CD14-positive monocyte (primary cell): ENCODE measurements around the gene SERPINB1. TPM values are rescaled to one million over a fixed set of nuclear protein-coding genes. Genes with fewer than 3 reads are reported as not detected.

Experiments
- DNase-seq, 3 donors: peaks; one replicate each; pipeline ENCODE4 v3.0.0-alpha.2; 2011 to 2022
- H2AFZ ChIP-seq: 2 replicates; pipeline ENCODE4 v1.6.0; 2012; ENCODE audit warnings: mild to moderate bottlenecking, low read depth, low read length, inconsistent platforms; ENCODE audit not compliant: insufficient read depth, poor library complexity, severe bottlenecking
- H3K27ac ChIP-seq, 2 donors: 1 replicate in 1 of 2; 2 replicates in 1 of 2; pipeline ENCODE4 v1.5.1; 2012 to 2013; ENCODE audit warnings: low read length in 2 of 2, control low read depth in 1 of 2, inconsistent platforms in 1 of 2, low read depth in 1 of 2, mild to moderate bottlenecking in 1 of 2
- H3K27me3 ChIP-seq, 2 donors: one replicate each; pipeline versions ENCODE4 v1.6.0 to v1.6.1; 2011 to 2013; ENCODE audit warnings: low read length in 2 of 2; ENCODE audit not compliant: control insufficient read depth in 2 of 2, insufficient read depth in 2 of 2
- H3K36me3 ChIP-seq, 2 donors: replicated peaks in 1 of 2; 1 replicate in 1 of 2; 2 replicates in 1 of 2; pipeline versions ENCODE4 v1.5.1 to v1.6.1; 2012 to 2013; ENCODE audit warnings: low read length in 2 of 2, control low read depth in 1 of 2, inconsistent platforms in 1 of 2, mild to moderate bottlenecking in 1 of 2; ENCODE audit not compliant: insufficient read depth in 2 of 2, control insufficient read depth in 1 of 2
- H3K4me1 ChIP-seq, 2 donors: 1 replicate in 1 of 2; 2 replicates in 1 of 2; pipeline versions ENCODE4 v1.5.1 to v1.6.1; 2012 to 2013; ENCODE audit warnings: low read length in 2 of 2, control low read depth in 1 of 2, inconsistent platforms in 1 of 2, mild to moderate bottlenecking in 1 of 2, moderate library complexity in 1 of 2; ENCODE audit not compliant: insufficient read depth in 2 of 2, control insufficient read depth in 1 of 2
- H3K4me2 ChIP-seq: replicated peaks from 2 replicates; pipeline ENCODE3; 2012; ENCODE audit warnings: low read length, moderate library complexity, mild to moderate bottlenecking; ENCODE audit not compliant: poor library complexity, severe bottlenecking; ENCODE audit errors: extremely low read depth
- H3K4me3 ChIP-seq, 3 experiments: fragments of 200-600 bp in 1 of 3; sonication (generic) in 1 of 3; replicated peaks in 1 of 3; 1 replicate in 2 of 3; 2 replicates in 1 of 3; pipeline ENCODE4 v1.5.1; 2011 to 2013; ENCODE audit warnings: low read length in 3 of 3, mild to moderate bottlenecking in 3 of 3, control low read depth in 2 of 3, low read depth in 2 of 3, inconsistent platforms in 1 of 3, moderate library complexity in 1 of 3
- H3K79me2 ChIP-seq: 2 replicates; pipeline ENCODE4 v1.6.0; 2012; ENCODE audit warnings: mild to moderate bottlenecking, control low read depth, inconsistent platforms, low read length, moderate library complexity; ENCODE audit not compliant: insufficient read depth
- H3K9ac ChIP-seq: 2 replicates; pipeline ENCODE4 v1.6.0; 2017; ENCODE audit warnings: low read length, mild to moderate bottlenecking; ENCODE audit not compliant: insufficient read depth, poor library complexity, severe bottlenecking
- H3K9me3 ChIP-seq, 2 donors: replicated peaks in 1 of 2; 1 replicate in 1 of 2; 2 replicates in 1 of 2; pipeline versions ENCODE4 v1.5.1 to v1.6.1; 2012 to 2013; ENCODE audit warnings: low read length in 2 of 2, control low read depth in 1 of 2; ENCODE audit not compliant: control insufficient read depth in 1 of 2, insufficient read depth in 1 of 2
- H4K20me1 ChIP-seq: 2 replicates; pipeline ENCODE4 v1.6.0; 2012; ENCODE audit warnings: mild to moderate bottlenecking, low read length, control low read depth, moderate library complexity; ENCODE audit not compliant: insufficient read depth
- H3K27ac Mint-ChIP-seq, 7 donors: one replicate each; pipeline ENCODE4 v1.8.0; 2020; ENCODE audit warnings: mild to moderate bottlenecking in 7 of 7, mixed read lengths in 7 of 7, moderate library complexity in 6 of 7, inconsistent platforms in 2 of 7
- H3K27me3 Mint-ChIP-seq, 3 donors: one replicate each; pipeline ENCODE4 v1.8.0; 2021 to 2022; ENCODE audit warnings: low read depth in 3 of 3, mild to moderate bottlenecking in 3 of 3, mixed read lengths in 3 of 3, moderate library complexity in 3 of 3, inconsistent platforms in 1 of 3
- H3K36me3 Mint-ChIP-seq, 2 donors: one replicate each; pipeline ENCODE4 v1.8.0; 2020; ENCODE audit warnings: mixed read lengths in 2 of 2, inconsistent platforms in 1 of 2, mild to moderate bottlenecking in 1 of 2
- H3K4me1 Mint-ChIP-seq: one replicate; pipeline ENCODE4 v1.8.0; 2020; ENCODE audit warnings: mild to moderate bottlenecking, mixed read lengths
- H3K4me3 Mint-ChIP-seq, 2 donors: one replicate each; pipeline ENCODE4 v1.8.0; 2020; ENCODE audit warnings: mild to moderate bottlenecking in 2 of 2, mixed read lengths in 2 of 2, moderate library complexity in 1 of 2
- H3K9me3 Mint-ChIP-seq, 7 donors: one replicate each; pipeline ENCODE4 v1.8.0; 2020 to 2022; ENCODE audit warnings: mixed read lengths in 7 of 7, mild to moderate bottlenecking in 6 of 7, moderate library complexity in 6 of 7, inconsistent platforms in 2 of 7
- CTCF ChIP-seq: fragments of 200-600 bp; IDR thresholded peaks from one replicate; pipeline ENCODE4 v1.8.0; 2022; ENCODE audit warnings: antibody characterized with exemption, mild to moderate bottlenecking
- WGBS: methylation state at CpG from one replicate; pipeline ENCODE4 v1.1.5; 2013; ENCODE audit warnings: missing lambda C conversion rate; ENCODE audit not compliant: insufficient coverage; 5-methylcytosine and 5-hydroxymethylcytosine counted together
- intact Hi-C, 2 donors: fragments of 100-400 bp; cut with micrococcal nuclease; formaldehyde crosslinking; loops; one replicate each; pipeline versions ENCODE4 v1.15.0 to v1.15.1; 2023
- polyA plus RNA-seq, 3 donors: library from polyadenylated mRNA; depleted of rRNA in 1 of 3; unstranded in 2 of 3; stranded (reverse) in 1 of 3; fragments of 300-500 nt in 2 of 3; fragments of >200 nt in 1 of 3; fragmentation: Illumina TruSeq in 2 of 3; gene quantifications; 1 replicate in 2 of 3; 2 replicates in 1 of 3; pipeline ENCODE4 v1.2.3, GENCODE V29; 2012 to 2021

SERPINB1 gene
- polyA plus RNA-seq, 3 donors: 126 to 307 (median 306) TPM

GRCh38 chr6:2876210-2877056 is 34.8 kb upstream of the SERPINB1 start:
- Histone ChIP-seq H3K4me1 (peaks cover 45 to 67% of the 10 kb centered on the region in 2 donors), H3K27ac (peak overlapping the region; percentile 81 to 90), H3K4me2 (peak overlapping the region; percentile 85), H3K36me3 (no peaks in the 10 kb centered on the region), H3K9ac (peak overlapping the region; percentile 87), H2AFZ (peak overlapping the region; percentile 59), H3K4me3 (peak overlapping the region; percentile 30 to 81 (median 75)), H3K9me3 (no peaks in the 10 kb centered on the region), H4K20me1 (no peaks in the 10 kb centered on the region), H3K27me3 (no peaks in the 10 kb centered on the region), H3K79me2 (peaks cover 7% of the 10 kb centered on the region)
- H3K27ac Mint-ChIP-seq: peak overlapping the region; percentile 95 to 99 (median 97)
- H3K4me3 Mint-ChIP-seq: peak overlapping the region; percentile 88 to 92
- peaks cover 0 to 13% (median 8%) of the 10 kb centered on the region in 7 donors for H3K9me3 Mint-ChIP-seq
- TF ChIP-seq CTCF: no peak
- DNase-seq: peak; percentile 66 to 89 (median 87)
- H3K27me3 Mint-ChIP-seq: peaks cover 1 to 10% (median 5%) of the 10 kb centered on the region in 3 donors
- WGBS: 4% methylated on average over 13 of the region's 25 CpGs
- intact Hi-C loops: no loop called here
- peaks cover 6 to 16% of the 10 kb centered on the region in 2 donors for H3K36me3 Mint-ChIP-seq
- H3K4me1 Mint-ChIP-seq: peaks cover 70% of the 10 kb centered on the region

GRCh38 chr6:2875359-2876191 is 33.9 kb upstream of the SERPINB1 start:
- TF ChIP-seq CTCF: no peak
- intact Hi-C loops: no loop called here
- Histone ChIP-seq H3K27me3 (no peaks in the 10 kb centered on the region), H3K9me3 (no peaks in the 10 kb centered on the region), H4K20me1 (no peaks in the 10 kb centered on the region), H2AFZ (peak overlapping the region; percentile 79), H3K4me3 (peak overlapping the region; percentile 70 to 81 (median 75)), H3K36me3 (no peaks in the 10 kb centered on the region), H3K4me2 (peak overlapping the region; percentile 85), H3K27ac (peak overlapping the region; percentile 85 to 90), H3K79me2 (peaks cover 7% of the 10 kb centered on the region), H3K9ac (peak overlapping the region; percentile 87), H3K4me1 (peaks cover 45 to 59% of the 10 kb centered on the region in 2 donors)
- Mint-ChIP-seq H3K27ac (peak overlapping the region; percentile 88 to 96 (median 93)), H3K4me3 (peak overlapping the region; percentile 83 to 89), H3K9me3 (peaks cover 0 to 13% (median 8%) of the 10 kb centered on the region in 7 donors), H3K36me3 (peaks cover 6 to 16% of the 10 kb centered on the region in 2 donors), H3K27me3 (peaks cover 0 to 10% (median 5%) of the 10 kb centered on the region in 3 donors), H3K4me1 (peaks cover 63% of the 10 kb centered on the region)
- peak; percentile 39 to 61 (median 44) for DNase-seq
- 0% methylated on average over 38 of the region's 73 CpGs for WGBS
